ELF-1 (cell line): ENCODE data around the gene FA2H.
"Not testable (repeated sequence)": the region's sequence is repeated elsewhere in the genome, so short reads cannot be mapped to it uniquely, and the experiment has no call there.

Source experiments
- DNase-seq: peaks from one replicate; pipeline ENCODE4 v3.0.0-alpha.2; 2016; ENCODE audit warnings: low read depth, low spot score

Gene FA2H

DNA sequence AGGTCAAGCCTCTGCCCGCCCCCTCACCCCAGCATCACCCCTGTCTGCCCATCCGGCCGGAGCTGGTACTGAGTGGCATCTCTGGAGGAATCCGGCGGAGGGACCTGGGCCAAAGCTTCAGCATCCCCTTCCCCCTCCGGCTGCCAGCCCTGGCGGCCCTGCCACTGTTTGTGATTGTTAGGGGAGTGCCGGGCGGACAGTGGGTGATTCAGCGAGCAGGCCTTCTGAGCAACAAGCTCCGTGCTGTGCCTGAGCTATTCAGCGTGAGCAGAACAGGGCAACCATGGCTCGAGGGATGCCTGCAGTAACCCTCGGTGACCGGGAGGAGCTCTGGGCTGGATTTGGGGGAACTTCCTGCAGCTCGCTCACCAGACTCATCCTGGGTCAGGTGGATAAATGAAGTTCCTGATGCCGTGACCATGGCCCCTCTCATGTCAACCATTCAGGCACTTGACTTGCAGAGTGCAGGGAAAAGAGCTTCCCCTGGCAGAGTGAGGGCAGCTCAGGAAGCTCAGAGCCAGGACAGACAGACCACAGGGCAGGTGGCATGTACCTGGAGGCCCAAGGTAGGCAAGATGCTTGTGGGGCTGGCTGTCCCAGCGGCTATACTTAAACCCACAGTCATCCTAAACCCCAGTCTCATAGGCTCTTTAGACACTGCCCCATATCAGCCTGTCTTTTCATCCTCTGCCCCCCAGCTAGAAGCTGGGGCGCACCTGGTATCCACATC lies 49.6 kb downstream of the FA2H start:
- no peak for DNase-seq

DNA sequence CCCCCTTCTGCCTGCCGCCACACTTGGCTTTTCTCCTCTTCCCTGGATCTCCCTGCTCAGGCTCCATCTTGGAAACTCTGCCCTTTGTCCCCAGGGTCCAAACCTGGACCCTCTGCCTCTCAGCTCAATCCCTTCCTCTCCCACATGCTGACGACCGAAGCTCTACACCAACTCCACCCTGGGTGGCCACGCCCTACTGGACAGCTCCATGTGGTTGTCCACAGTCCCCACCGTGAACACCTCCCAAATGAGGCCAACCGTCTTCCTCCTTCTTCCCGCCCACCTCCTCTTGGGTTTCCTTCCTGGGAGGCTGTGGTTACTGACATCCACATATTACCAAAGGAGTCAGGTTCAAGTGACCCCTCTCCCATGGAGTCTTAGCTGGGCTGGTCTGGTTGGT lies 51.4 kb downstream of the FA2H start:
- DNase-seq: no peak

DNA sequence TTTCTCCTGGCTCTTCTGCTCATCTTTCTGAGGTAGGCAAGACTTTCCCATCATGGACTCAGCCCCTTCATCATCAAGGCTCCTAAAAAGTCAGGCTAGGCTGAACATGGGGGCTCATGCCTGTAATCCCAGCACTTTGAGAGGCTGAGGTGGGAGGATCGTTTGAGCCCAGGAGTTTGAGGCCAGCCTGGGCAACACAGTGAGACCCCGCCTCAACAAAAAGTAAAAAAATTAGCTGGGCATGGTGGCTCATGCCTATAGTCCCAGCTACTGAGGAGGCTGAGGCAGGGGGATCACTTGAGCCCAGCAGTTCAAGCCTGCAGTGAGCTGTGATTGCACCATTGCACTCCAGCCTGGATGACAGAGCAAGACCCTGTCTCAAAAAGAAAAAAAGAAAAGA lies 52.5 kb downstream of the FA2H start:
- DNase-seq: not testable (repeated sequence)

DNA sequence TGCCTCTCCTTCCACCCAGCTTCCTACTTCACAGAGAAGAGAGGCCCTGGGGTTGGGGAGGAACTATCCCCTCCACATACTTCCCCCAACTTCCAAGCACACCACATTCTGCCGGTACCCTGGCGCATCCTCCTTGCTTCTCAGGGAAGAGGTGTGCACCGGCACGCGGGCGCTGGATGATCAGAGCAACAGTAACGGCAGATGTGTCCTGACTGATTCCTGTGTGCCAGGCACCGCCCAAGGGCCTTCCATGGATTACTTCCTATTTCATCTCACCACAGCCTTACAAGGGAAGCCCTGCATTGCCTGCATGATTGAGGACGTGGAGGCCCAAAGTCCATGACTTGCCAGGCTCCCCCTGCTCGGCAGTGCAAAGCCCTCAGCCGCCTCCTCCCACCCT lies 52.9 kb downstream of the FA2H start:
- no peak for DNase-seq

DNA sequence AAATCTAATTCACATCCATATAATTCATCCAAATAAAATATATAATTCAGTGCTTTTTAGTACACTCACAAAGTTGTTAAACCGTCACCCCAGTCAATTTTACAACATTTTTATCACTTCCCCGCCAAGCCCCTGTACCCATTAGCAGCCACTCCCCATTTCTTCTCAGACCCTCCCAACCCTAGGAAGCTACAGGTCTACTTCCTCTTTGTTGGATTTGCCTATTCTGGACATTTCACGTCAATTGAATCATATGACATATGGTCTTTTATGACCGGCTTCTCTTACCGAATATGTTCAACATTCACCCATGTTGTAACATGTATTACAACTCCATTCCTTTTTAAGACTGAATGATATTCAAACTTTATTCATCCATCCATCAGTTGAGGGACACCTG lies 54.0 kb downstream of the FA2H start:
- DNase-seq: no peak

DNA sequence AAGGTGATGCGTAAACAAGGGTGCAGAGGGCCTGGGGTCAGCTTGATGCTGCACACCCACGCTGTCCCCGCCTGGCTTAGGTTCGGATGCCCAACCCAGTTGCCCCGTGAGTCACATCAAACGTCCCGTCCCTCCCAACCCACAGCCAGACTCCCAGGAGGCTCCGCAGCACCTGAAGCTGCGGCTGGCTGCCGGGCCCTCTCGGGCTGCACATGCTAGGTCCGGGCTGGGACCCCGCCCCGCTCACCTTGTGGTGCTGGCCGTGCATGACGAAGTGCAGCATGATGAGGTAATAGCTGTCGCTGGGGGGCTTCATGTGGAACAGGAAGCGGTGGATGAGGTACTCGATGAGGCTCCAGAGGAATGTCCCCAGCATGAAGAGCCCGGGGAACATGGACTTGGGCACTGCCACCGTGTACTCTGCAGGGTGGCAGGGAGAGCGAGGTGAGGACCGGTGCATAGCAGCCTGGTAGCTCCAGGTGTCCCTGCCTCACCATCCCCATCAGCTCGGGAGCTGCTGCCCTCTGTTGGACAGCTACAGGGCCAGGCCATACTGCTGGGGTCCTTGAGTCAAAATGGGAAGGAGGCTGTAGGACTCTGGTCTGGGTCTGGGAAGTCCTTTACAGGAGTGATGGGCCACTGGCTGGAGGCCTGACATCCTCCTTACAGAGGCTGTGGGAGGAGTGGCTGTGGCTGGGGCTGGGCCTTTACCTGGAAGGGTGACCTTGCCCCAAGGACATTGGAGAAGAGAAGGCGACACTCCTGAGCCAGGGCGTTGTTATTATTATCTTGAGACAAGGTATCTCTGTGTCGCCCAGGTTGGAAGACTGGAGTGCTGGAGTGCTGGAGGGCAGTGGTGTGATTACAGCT lies 55.6 kb downstream of the FA2H start:
- no peak for DNase-seq

DNA sequence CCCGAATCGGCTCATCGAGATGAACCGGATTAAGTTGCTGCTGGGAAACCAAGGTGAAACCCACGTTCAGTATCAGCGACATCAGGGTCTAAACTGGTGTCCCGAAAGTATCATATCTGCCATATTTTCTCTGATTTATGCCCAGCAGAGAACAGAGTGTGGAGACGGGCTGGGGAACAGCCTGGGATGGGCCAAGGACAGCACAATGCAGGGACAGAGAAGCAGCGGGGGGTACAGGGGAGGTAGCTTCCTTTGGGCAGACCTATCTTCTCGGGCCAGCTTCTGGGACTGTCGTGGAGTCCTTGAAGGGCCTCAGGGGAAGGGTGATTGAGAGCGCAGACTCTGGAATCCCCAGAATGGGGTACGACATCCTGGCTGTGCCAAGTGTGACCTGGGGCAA lies 56.5 kb downstream of the FA2H start:
- DNase-seq: no peak

DNA sequence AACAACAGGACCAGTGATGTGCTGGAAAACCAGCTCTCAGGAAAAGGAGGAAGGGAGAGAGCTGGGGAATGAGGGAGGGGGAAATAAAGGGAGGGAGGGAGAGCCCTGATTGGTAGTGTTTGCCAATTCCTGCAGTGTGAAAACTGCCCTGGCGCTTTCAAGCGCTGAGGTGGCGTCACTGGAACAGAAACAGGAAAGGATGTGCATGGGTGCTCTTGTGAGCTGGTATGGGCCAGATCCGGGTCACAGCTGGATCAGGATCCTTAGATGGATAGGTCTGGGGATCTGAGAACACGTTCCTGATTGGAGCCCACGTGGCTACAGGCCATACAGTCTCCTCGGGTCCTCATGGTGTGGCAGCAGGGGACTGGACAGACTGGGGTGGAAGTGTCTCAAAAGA lies 57.3 kb downstream of the FA2H start:
- no peak for DNase-seq

DNA sequence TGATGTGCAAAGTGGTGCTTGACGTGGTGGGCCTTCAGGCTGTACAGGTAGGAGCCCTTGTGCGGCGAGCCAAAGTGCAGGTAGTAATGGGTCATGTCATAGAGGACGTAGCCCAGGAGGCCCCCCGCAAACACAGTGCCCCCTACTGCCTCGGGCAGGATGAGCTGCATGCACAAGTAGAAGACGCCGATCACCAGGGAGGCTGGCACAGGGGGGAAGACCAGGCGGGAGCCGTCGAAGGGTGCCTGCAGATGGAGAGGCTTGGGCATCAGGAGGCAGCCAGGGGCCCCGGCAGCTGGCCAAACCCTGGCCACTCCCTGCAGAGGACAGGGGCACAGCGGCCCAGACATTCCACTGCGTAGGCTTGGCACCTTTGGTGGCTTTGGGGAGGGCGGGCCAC lies 58.3 kb downstream of the FA2H start:
- DNase-seq: no peak

DNA sequence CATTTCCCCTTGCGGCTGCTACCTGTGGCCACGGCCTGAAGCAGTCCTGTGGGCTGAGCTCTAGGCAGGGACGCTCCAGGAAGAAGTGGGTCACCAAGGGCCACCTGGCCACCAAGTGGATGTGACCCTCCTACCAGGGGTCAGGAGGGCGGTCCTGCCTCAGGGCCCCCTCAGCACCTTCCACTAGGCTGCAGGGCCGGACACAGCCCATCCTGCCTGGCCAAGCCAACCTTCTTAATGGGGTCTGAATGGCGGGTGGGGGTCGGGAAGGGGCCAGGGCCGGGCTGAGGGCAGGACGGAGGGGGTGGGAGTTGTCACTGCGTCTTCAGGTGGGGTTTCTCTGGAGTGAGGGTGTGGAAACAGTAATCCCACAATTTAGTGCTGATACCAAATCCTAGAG lies 60.7 kb downstream of the FA2H start:
- no peak for DNase-seq

DNA sequence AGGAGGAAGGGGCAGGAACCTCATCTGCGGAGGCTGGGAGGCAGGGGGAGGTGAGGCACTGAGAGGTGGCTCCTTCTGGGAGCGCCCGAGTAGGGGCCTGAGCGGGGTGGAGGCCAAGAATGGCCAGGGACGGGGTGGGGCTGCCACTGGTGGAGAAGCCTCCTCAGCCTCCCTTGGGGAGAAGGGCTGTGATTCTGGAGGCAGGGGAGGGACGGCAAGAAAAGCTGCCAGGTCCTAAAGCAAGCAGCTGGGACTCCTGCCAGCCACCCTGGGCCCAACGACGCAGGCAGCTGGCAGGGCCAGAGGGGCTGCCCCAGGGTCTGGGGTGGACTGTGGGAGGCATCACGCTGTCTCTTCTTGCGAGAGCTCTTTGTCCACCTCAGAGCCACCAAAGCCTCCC lies 61.3 kb downstream of the FA2H start:
- DNase-seq: no peak

DNA sequence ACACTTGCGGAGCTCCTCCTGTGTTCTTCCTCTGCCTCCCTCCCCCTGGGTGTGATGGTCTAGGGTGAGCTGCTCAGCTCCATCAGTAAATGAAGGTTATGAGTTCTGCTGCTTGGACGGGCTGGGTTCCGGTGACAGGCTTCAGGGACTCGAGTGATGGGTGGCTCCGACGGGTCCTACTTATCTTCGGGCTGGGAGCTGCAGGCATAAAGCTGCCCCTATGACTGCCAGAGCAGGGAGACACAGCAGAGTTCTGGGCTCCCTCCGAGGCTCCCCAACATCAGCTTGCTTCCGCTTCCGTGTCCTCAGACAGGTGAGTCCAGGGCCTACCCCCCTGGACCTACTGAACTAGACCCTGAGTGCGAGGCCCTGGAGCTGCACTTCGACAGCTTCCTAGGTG lies 62.7 kb downstream of the FA2H start:
- DNase-seq: no peak

DNA sequence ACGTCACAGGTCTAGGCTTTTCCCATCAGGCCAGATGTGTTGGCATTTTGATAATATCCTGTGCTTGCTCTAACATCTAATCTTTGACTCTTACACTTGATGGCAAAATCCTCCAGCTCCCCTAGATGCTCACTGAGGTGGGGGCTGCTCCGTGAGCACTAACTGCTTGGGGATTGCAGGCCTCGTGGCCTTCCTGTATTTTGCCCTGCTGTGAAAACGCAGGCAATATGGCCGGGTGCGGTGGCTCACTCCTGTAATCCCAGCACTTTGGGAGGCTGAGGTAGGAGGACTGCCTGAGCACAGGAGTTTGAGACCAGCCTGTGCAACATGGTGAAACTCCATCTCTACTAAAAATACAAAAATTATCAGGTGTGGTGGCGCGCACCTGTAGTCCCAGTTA lies 64.2 kb downstream of the FA2H start:
- no peak for DNase-seq

DNA sequence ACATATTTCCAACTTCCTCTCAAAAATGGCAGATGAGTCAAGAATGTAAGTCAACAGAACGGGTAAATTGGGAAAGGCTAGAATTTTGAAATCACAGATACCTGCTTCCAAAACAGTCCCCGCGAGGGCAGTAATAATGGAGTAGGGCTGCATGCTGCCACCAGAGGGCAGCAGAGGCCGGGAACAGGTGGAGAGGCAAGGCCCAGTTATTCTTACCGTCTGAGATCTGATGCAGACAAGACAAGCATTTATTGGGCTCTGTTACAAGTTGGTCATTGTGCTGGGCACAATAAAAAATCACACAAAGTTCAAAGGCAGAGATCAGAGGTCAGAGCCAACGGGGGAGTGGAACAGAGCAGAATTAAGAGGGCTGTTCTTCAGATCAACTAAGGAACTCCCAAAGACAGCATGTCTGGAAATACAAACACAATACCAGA lies 65.2 kb downstream of the FA2H start:
- peak; percentile 80 for DNase-seq

DNA sequence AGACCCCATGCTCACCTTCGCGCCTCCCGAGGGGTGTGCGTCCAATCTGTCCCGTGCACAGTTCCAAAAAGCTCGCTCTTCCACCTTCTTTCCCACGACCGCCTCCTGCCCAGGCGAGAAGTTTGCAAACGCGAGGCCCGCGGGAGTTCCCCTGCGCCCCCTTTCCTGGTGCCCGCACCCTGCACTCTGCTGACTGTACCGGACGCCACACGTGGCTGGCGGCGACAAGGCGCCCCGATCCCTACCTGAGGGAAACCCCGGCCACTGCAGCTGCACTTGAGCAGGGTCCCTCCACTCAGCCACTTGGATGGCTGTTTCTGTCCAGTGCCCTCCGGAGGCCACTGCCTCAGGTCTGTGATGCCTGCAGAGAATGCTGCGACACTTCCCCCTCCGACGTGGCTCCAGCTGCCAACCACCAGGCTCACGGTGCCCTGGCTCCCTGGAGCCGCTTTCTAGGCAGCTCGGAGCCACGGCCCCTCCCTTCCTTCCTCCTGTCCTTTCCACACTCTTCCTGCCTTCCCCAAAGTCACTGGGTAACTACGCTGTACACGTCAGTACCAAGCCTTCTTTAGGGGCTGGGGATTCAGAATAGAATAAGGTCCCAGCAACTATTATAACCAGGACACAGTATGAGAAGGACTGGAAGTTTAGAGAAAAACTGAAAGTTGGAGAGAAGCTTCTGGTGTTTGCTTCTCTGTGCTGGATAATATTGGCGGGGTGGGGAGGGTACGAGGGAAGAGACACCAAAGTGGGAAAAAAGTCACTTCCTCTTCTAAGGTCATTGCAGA lies 74.0 kb downstream of the FA2H start, which contains the start of gene MLKL:
Gene MLKL, minus strand, starts transcription at position 425 of the 788 bp plus-strand sequence. CDS start 5,105 bp downstream, outside the sequence.
- peak; percentile 45 for DNase-seq

DNA sequence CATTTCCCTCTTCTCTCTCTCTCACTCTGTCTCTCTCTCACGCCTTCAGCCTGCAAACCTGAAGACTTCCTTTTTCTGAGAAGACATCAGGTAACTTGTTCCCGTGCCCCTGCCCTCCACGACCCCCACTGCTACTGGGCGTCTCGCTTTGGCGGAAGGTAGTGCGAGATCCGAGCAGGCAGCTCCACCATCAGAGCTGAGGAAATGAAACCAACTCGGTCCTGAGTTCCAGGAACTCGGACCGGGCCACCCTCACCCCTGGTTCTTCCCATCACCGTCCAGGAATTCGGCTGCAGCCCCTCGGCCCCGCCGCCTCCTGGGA lies 74.5 kb downstream of the FA2H start:
- no peak for DNase-seq

DNA sequence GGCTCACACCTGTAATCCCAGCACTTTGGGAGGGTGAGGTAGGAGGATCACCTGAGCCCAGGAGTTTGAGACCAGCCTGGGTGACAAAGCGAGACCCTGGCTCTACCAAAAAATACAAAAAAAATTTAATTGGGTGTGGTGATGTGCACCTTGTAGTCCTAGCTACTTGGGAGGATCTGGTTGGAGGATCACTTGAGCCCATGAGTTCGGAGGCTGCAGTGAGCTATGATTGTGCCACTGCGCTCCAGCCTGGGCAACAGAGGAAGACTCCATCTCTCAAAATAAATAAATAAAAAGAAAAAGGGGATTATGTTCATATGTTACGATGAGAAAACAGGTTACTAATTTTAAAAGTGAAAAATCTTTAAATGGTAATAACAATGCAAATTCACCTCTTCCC lies 75.0 kb downstream of the FA2H start:
- DNase-seq: no peak

DNA sequence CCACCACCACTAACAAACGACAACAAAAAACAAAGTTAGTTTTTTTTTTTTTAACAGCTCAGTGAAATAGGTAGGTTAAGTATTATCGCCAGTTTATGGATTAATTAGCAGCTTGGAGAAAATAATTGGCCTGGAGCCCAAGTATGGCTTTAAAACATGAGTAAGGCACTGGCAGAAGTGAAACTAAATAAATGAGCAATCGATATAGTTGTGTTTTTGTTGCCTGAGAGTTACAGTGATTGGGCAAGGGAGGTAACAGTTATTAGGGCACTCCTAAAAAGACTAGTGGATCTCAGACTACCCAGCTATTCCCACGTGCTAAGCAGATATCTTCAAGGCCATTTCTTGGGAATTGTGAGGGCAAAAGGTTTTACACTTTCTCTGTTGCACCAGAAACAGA lies 76.4 kb downstream of the FA2H start:
- DNase-seq: no peak

DNA sequence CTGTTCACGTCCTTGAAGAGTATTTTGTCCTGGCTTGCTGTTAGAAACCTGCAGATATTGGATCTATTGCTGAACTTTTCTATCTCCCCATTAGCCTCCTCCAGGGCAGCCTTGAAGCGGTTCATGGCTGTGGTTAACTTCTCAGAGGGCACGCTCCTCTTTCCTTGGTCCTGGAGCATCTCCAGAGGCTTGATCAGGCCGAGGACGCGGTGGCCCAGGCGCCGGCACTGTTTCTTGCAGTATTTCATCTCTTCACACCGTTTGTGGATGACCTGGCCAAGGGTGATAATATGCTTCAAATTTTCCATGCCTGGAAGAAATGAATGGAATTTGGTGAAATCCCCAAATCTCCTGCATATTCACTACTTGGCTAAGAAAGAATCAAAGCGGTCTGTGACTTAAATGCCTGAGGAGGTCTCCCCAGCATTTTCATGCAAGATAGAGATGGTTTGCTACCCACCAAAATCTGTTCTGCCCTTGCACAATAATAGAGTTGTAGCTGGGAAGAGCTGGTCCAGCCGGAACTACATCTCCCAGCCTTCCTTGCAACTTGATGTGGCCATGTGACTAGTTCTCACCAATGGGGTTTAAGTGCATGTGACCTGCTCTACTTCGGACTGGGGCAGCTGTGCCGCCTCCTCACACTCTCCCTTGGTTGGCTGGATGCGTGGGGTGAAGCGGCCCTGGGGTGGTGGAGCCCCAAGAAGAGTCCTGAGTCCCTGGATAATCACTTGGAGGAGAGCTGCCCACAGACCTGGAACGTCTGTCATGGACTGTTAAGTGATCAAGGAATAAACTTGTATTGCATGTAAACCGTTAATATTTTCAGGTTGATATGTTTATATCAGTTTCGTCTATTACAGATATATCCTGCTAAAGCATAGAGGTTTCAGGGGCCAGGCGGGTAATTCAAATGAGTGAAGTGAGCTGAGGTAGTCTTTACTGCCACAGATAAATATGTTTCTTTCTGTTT lies 78.9 kb downstream of the FA2H start:
- DNase-seq: peak; percentile 87

DNA sequence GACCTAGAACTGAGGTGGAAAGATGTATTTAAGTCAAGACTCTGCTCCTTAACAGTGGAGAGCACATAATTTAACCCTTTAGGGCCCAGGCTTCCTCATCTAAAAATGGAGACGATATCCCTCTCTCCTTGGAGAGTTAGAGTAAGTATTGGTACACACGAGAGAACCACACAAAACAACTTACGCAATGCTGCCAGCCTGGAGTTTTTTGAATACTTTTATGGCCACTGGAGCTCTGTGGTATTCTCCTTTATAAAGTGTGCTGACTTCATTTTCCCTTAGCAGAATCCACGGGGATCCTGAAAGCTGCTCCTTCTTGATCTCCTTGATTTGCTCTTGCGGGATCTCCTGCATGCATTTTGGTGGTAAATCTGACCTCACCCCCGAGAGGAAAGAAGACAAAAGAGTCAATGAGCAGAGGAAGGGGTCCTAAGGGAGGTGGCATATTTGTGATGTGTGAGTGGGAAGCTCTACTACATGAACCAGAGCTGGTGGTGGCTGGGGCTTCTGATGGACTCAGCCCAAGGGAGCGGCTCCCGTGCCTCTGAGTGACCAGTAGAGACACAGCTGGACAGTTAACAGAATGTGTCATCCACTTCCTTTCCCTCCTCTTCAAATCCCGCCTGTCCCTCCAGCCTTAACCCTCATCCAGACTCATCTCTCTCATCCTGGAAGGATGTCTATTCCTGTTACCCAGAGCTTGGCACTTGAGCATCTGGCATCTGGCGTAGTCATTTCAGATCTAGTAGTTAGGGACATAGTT lies 83.3 kb downstream of the FA2H start:
- no peak for DNase-seq
